GM12878 (cell line): ENCODE measurements around the gene EFNA2. TPM values are rescaled to one million over a fixed set of nuclear protein-coding genes. Genes with fewer than 3 reads are reported as not detected.

Experiments
- BCL11A ChIP-seq: IDR thresholded peaks from 2 replicates; pipeline ENCODE4 v1.6.1; 2011; ENCODE audit warnings: low read depth, low read length
- BRCA1 ChIP-seq: IDR thresholded peaks from 2 replicates; pipeline ENCODE4 v1.6.1; 2011; ENCODE audit warnings: low read depth, low read length, improper control_type of control experiment
- CUX1 ChIP-seq: IDR thresholded peaks from 2 replicates; pipeline ENCODE4 v1.6.1; 2012; ENCODE audit warnings: improper control_type of control experiment, low read depth, low read length; ENCODE audit not compliant: insufficient replicate concordance
- ETV6 ChIP-seq, 2 experiments: fragments of 450-650 bp in 1 of 2; IDR thresholded peaks in 1 of 2; conservative IDR thresholded peaks in 1 of 2; 2 replicates each; pipeline ENCODE4 v1.6.1; 2014; ENCODE audit warnings: antibody characterized with exemption in 1 of 2, borderline replicate concordance in 1 of 2, low read depth in 1 of 2, mild to moderate bottlenecking in 1 of 2, moderate library complexity in 1 of 2
- FOS ChIP-seq: IDR thresholded peaks from 3 replicates; pipeline ENCODE4 v1.6.1; 2011; ENCODE audit warnings: borderline replicate concordance; ENCODE audit not compliant: insufficient read length; ENCODE audit errors: extremely low read depth
- HSF1 ChIP-seq: fragments of 150-350 bp; IDR thresholded peaks from 2 replicates; pipeline ENCODE4 v1.6.1; 2014; ENCODE audit warnings: mild to moderate bottlenecking, low read depth, low read length
- JUNB ChIP-seq: IDR thresholded peaks from 2 replicates; pipeline ENCODE4 v1.6.1; 2016; ENCODE audit warnings: antibody characterized with exemption, mild to moderate bottlenecking
- MAX ChIP-seq: IDR thresholded peaks from 2 replicates; pipeline ENCODE4 v1.6.1; 2012; ENCODE audit warnings: low read depth, low read length, improper control_type of control experiment
- MLLT1 ChIP-seq: fragments of 450-650 bp; IDR thresholded peaks from 2 replicates; pipeline ENCODE4 v1.6.1; 2016; ENCODE audit warnings: mild to moderate bottlenecking
- NR2C2 ChIP-seq: IDR thresholded peaks from 2 replicates; pipeline ENCODE4 v1.6.1; 2011; ENCODE audit warnings: borderline replicate concordance, low read depth; ENCODE audit not compliant: control insufficient read depth, insufficient read length
- POU2F2 ChIP-seq: IDR thresholded peaks from 3 replicates; pipeline ENCODE4 v1.6.1; 2011; ENCODE audit warnings: low read depth, mild to moderate bottlenecking, low read length, borderline replicate concordance
- RAD21 ChIP-seq: IDR thresholded peaks from 2 replicates; pipeline ENCODE4 v1.6.1; 2011; ENCODE audit warnings: mild to moderate bottlenecking, low read depth, low read length, moderate library complexity; ENCODE audit not compliant: insufficient read depth
- REST ChIP-seq: IDR thresholded peaks from 2 replicates; pipeline ENCODE4 v1.6.1; 2012; ENCODE audit warnings: mild to moderate bottlenecking, low read depth, low read length
- RUNX3 ChIP-seq: IDR thresholded peaks from 2 replicates; pipeline ENCODE4 v1.6.1; 2012; ENCODE audit warnings: low read length, inconsistent platforms
- SP1 ChIP-seq: IDR thresholded peaks from one replicate; pipeline ENCODE4 v1.6.1; 2011; ENCODE audit warnings: low read depth, low read length
- SUPT20H ChIP-seq: IDR thresholded peaks from 2 replicates; pipeline ENCODE4 v1.6.1; 2011; ENCODE audit warnings: low read depth, mild to moderate bottlenecking, low read length, moderate library complexity, borderline replicate concordance; ENCODE audit not compliant: control insufficient read depth
- ZNF207 ChIP-seq: fragments of 450-650 bp; IDR thresholded peaks from 2 replicates; pipeline ENCODE4 v1.6.1; 2014; ENCODE audit warnings: antibody characterized with exemption, mild to moderate bottlenecking, borderline replicate concordance
- ZNF24 ChIP-seq: fragments of 450-650 bp; IDR thresholded peaks from 2 replicates; pipeline ENCODE4 v1.6.1; 2017; ENCODE audit warnings: antibody characterized with exemption, mild to moderate bottlenecking
- polyA plus RNA-seq, 11 experiments: library from polyadenylated mRNA; depleted of rRNA in 4 of 11; unstranded in 6 of 11; stranded (reverse) in 5 of 11; fragments of >200 nt; fragmentation: Nextera tagmentation in 4 of 11; fragmentation: Illumina TruSeq in 1 of 11; extraction: Ambion mirVana in 4 of 11; extraction: Trizol in 1 of 11; gene quantifications; 1 replicate in 1 of 11; 2 replicates in 10 of 11; pipeline versions ENCODE4 v1.2.1 to v1.2.3, GENCODE V29; 2011 to 2016; ENCODE audit warnings: inconsistent platforms in 2 of 11, missing spikeins in 2 of 11, low read depth in 1 of 11
- total RNA-seq, 4 experiments: library from RNA; depleted of rRNA in 3 of 4; stranded (reverse); fragments of >200 nt in 3 of 4; fragmentation: Illumina TruSeq in 1 of 4; extraction: Trizol in 1 of 4; gene quantifications; 2 replicates each; pipeline versions ENCODE4 v1.2.1 to v1.2.3, GENCODE V29; 2013 to 2021

Gene EFNA2
- total and polyA plus RNA-seq, 10 of the 15 experiments (the other 5 are each of a cell fraction or from before 2014, with no cell fraction given), result not detected

- TF ChIP-seq FOS (no peak), BCL11A (no peak), ETV6 (conservative IDR thresholded peaks at IDR 0.05 in 1 of 2, IDR thresholded peaks at IDR 0.05 in 1 of 2; ENCODE audit: borderline replicate concordance in 1 of 2, low read depth in 1 of 2) (no peak), JUNB (no peak), BRCA1 (no peak), SP1 (no peak), RUNX3 (no peak), ZNF207 (peak; percentile 89; the same call in 1 of the 2 replicates), REST (no peak), MLLT1 (no peak), CUX1 (no peak), POU2F2 (no peak), ZNF24 (no peak; the same call in 1 of the 2 replicates), SUPT20H (no peak), NR2C2 (no peak), RAD21 (peak; percentile 77), HSF1 (no peak), MAX (no peak)
These were observed 18.7 kb upstream of the EFNA2 start (continued) for GRCh38 chr19:1266916-1267476.
